Right cardiac atrium (tissue), 5 donors: ENCODE results near the gene PECR. TPM values are rescaled to one million over a fixed set of nuclear protein-coding genes. Genes with fewer than 3 reads are reported as not detected.
"Not testable (repeated sequence)": the region's sequence is repeated elsewhere in the genome, so short reads cannot be mapped to it uniquely, and the experiment has no call there.

Experiments used
- ATAC-seq, 2 donors: fragments of 200-7000 bp; cut with Tn5 transposase; one replicate each; pipeline versions ENCODE4 v1.8.0 to v1.9.1; 2020; ENCODE audit warnings: moderate library complexity in 2 of 2, mild to moderate bottlenecking in 1 of 2
- DNase-seq, 3 donors: peaks; one replicate each; pipeline ENCODE4 v3.0.0-alpha.2; 2020
- H3K27ac ChIP-seq: one replicate; pipeline ENCODE4 v1.5.1; 2013; ENCODE audit warnings: mild to moderate bottlenecking, low read length, control low read depth, moderate library complexity
- H3K27me3 ChIP-seq: one replicate; pipeline ENCODE4 v1.6.1; 2013; ENCODE audit not compliant: control insufficient read depth, insufficient read depth
- H3K4me1 ChIP-seq: one replicate; pipeline ENCODE4 v1.6.1; 2013; ENCODE audit warnings: low read length; ENCODE audit not compliant: control insufficient read depth, insufficient read depth
- H3K4me3 ChIP-seq: one replicate; pipeline ENCODE4 v1.5.1; 2013; ENCODE audit warnings: low read length, control low read depth
- H3K9me3 ChIP-seq: one replicate; pipeline ENCODE4 v1.6.1; 2013; ENCODE audit warnings: low read length; ENCODE audit not compliant: control insufficient read depth
- WGBS: extraction: QIAGEN DNeasy Blood & Tissue Kit; methylation state at CpG from one replicate; pipeline ENCODE4 v1.1.7; 2013; 5-methylcytosine and 5-hydroxymethylcytosine counted together
- intact Hi-C, 4 donors: fragments of 100-400 bp; cut with DNase I; formaldehyde crosslinking; loops; one replicate each; pipeline versions ENCODE4 v1.11.0 to v1.14.0; 2022 to 2023
- polyA plus RNA-seq: library from polyadenylated mRNA; stranded (reverse); fragments of 200-250 nt; gene quantifications from one replicate; pipeline ENCODE4 v1.2.3, GENCODE V29; 2013
- total RNA-seq, 4 donors: library from RNA; stranded (reverse); fragmentation: NEBNext Ultra II Directional; extraction: Animal tissue kit (Norgen Biotek cat#: 25700); gene quantifications; one replicate each; pipeline ENCODE4 v1.2.1, GENCODE V29; 2021
- donor health status: healthy with polysubstance abuse.
- donor health status: DM: no; HTN: yes; CAD: no.
- donor health status: DM: no; HTN: no; CAD: no.
- donor health status: DM: no; HTN: yes; CAD: no; lungs with severe emphysema.
- donor health status: DM: yes; HTN: yes; CAD: no.

PECR gene
- total and polyA plus RNA-seq, 5 donors, result 2.9 to 7.9 (median 5.3) TPM

GRCh38 chr2:215997219-215997618 is 84.4 kb downstream of the PECR start:
- no peak overlapping the region for H3K4me3 ChIP-seq
- ATAC-seq, result no peak
- H3K27me3 ChIP-seq, result no peaks in the 10 kb centered on the region
- intact Hi-C loops, result no loop called here
- H3K9me3 ChIP-seq, result no peaks in the 10 kb centered on the region
- 98% methylated on average over 1 of the region's 1 CpG for WGBS
- no peak overlapping the region for H3K27ac ChIP-seq
- H3K4me1 ChIP-seq, result no peaks in the 10 kb centered on the region
- DNase-seq, result no peak

GRCh38 chr2:215994911-215995310 is 86.7 kb downstream of the PECR start:
- no peaks in the 10 kb centered on the region for H3K4me1 ChIP-seq
- intact Hi-C loops, result no loop called here
- no peak overlapping the region for H3K27ac ChIP-seq
- no peaks in the 10 kb centered on the region for H3K9me3 ChIP-seq
- H3K27me3 ChIP-seq, result no peaks in the 10 kb centered on the region
- H3K4me3 ChIP-seq, result no peak overlapping the region
- 85% methylated on average over 4 of the region's 4 CpGs for WGBS
- DNase-seq (no peak), ATAC-seq (no peak)

GRCh38 chr2:215988556-215989207 is 92.9 kb downstream of the PECR start:
- H3K4me1 ChIP-seq, H3K9me3 ChIP-seq, ATAC-seq, intact Hi-C loops, H3K27ac ChIP-seq, H3K4me3 ChIP-seq, H3K27me3 ChIP-seq, DNase-seq: not testable (repeated sequence)
- WGBS, result 83% methylated on average over 5 of the region's 5 CpGs

Other genes starting within 250 kb of the PECR start
- under 1 TPM; 0.31 to 0.82 (median 0.65) TPM for gene MREG, start 68.3 kb downstream of the PECR start, total RNA-seq
- gene MREG, start 68.3 kb downstream of the PECR start, polyA plus RNA-seq, result 0.36 TPM
- gene TMEM169, start 110 bp upstream of the PECR start, total RNA-seq, result under 1 TPM in 3 of 4 donors, not detected in 1; 0.17 to 0.42 (median 0.32) TPM
- gene TMEM169, start 110 bp upstream of the PECR start, polyA plus RNA-seq, result 0.14 TPM
- 100 to 1,000 TPM; 121 to 145 (median 129) TPM for gene XRCC5, start 27.5 kb upstream of the PECR start, total RNA-seq
- gene XRCC5, start 27.5 kb upstream of the PECR start, polyA plus RNA-seq, result 57.7 TPM